Adrenal gland (tissue), 5 donors: ENCODE measurements around the gene FNDC11.

Experiments
- POLR2A ChIP-seq, 2 donors: fragments of 450-650 bp; IDR thresholded peaks; one replicate each; pipeline ENCODE4 v1.6.1; 2017; ENCODE audit warnings: antibody characterized with exemption in 2 of 2, mild to moderate bottlenecking in 2 of 2, moderate library complexity in 1 of 2
- TF ChIP-seq, protein P1 (sequence below), 6 experiments: fragments of 450-650 bp in 4 of 6; fragments of 200-600 bp in 2 of 6; sonication (generic) in 1 of 6; IDR thresholded peaks; 1 replicate in 5 of 6; 2 replicates in 1 of 6; pipeline versions ENCODE4 v1.5.1 to v1.8.0; 2016 to 2021; ENCODE audit warnings: antibody characterized with exemption in 6 of 6, mild to moderate bottlenecking in 2 of 6, moderate library complexity in 1 of 6
- donor health status: DM: no; HTN: no; CAD: no.

DNA sequence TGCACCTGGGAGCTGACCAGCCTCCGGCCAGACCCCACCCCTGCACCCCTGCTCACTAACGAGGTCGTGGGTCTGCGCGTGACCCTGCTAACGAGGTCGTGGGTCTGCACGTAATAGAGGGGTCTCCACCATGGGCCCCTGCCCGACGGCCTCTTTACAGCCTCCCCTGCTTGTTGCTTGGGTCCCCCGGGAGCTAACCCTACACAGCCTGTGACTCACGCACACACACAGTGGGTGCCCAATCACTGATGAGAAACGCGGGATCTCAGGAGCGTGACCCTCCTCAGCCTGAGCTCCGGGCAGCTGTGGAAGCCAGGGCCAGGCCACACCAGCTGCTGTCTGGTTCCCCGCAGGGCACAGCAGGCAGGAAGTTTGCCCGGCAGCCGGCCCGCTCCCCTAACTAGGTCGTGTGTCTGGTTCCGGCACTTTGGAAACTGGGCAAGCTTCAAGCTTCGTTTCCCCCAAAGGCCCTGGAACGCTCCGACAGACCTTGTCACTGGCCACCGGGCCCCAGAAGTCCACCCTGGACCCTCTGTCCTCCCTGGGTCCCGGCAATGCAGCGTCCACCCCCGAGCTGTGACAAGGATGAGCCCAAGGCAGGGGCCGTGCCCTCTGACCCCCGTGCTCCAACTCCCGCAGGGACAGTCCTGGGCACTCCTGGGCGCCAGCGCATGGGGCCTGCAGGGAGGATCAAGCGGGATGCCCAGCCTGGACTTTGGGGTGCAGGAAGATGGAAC, 17.6 kb upstream of the FNDC11 start:
- TF ChIP-seq, protein P1, sequence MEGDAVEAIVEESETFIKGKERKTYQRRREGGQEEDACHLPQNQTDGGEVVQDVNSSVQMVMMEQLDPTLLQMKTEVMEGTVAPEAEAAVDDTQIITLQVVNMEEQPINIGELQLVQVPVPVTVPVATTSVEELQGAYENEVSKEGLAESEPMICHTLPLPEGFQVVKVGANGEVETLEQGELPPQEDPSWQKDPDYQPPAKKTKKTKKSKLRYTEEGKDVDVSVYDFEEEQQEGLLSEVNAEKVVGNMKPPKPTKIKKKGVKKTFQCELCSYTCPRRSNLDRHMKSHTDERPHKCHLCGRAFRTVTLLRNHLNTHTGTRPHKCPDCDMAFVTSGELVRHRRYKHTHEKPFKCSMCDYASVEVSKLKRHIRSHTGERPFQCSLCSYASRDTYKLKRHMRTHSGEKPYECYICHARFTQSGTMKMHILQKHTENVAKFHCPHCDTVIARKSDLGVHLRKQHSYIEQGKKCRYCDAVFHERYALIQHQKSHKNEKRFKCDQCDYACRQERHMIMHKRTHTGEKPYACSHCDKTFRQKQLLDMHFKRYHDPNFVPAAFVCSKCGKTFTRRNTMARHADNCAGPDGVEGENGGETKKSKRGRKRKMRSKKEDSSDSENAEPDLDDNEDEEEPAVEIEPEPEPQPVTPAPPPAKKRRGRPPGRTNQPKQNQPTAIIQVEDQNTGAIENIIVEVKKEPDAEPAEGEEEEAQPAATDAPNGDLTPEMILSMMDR (IDR thresholded peaks at IDR 0.05) = no peak
- TF ChIP-seq POLR2A (IDR thresholded peaks at IDR 0.05) = no peak
